ENCODE results near the gene LAMA3.

The LAMA3 gene

GRCh38 chr18:23763343-23763742 lies 74.1 kb downstream of the LAMA3 start:
- Histone ChIP-seq H3K9me3 (ENCODE audit: insufficient read depth, low read depth, low read length) (no peaks in the 10 kb centered on the region; the same call in 1 of the 2 replicates), H3K9ac (ENCODE audit: low read depth, low read length) (no peak overlapping the region), H3K27me3 (ENCODE audit: insufficient read depth, low read length) (no peaks in the 10 kb centered on the region)

DNA sequence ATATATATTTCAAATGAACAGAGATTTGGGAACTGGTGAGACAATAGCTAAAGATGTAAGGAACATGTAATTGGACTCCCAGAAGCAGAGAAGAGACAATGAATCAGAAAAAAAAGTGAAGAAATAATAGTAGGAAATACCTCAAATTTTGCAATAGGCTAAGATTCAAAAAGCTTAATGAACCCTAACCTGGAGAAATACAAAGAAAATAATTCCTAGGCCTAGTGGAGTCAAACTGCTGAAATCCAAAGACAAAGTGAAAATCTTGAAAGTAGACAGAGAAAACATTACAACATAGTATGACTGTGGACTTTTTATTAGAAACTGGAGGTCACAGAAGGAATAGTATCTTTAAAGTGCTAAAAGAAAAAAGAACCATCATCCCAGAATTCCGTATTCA lies 76.7 kb downstream of the LAMA3 start:
- H3K27ac ChIP-seq (ENCODE audit: low read length): no peak overlapping the region
- H3K36me3 ChIP-seq (ENCODE audit: insufficient read depth, low read depth, low read length): no peaks in the 10 kb centered on the region
- H3K4me3 ChIP-seq (ENCODE audit: low read length): no peak overlapping the region
- H3K9ac ChIP-seq (ENCODE audit: low read depth, low read length): no peak overlapping the region
- H3K4me1 ChIP-seq (ENCODE audit: insufficient read depth, low read length): no peaks in the 10 kb centered on the region
- no peaks in the 10 kb centered on the region; the same call in 1 of the 2 replicates for H3K9me3 ChIP-seq (ENCODE audit: insufficient read depth, low read depth, low read length)
- no peaks in the 10 kb centered on the region for H3K27me3 ChIP-seq (ENCODE audit: insufficient read depth, low read length)

More at GRCh38 chr18:23763343-23763742, 74.1 kb downstream of the LAMA3 start:
- no peaks in the 10 kb centered on the region for H3K36me3 ChIP-seq (ENCODE audit: insufficient read depth, low read depth, low read length)
- H3K4me1 ChIP-seq (ENCODE audit: insufficient read depth, low read length): no peaks in the 10 kb centered on the region
- no peak overlapping the region for H3K27ac ChIP-seq (ENCODE audit: low read length)
- H3K4me3 ChIP-seq (ENCODE audit: low read length): no peak overlapping the region

DNA sequence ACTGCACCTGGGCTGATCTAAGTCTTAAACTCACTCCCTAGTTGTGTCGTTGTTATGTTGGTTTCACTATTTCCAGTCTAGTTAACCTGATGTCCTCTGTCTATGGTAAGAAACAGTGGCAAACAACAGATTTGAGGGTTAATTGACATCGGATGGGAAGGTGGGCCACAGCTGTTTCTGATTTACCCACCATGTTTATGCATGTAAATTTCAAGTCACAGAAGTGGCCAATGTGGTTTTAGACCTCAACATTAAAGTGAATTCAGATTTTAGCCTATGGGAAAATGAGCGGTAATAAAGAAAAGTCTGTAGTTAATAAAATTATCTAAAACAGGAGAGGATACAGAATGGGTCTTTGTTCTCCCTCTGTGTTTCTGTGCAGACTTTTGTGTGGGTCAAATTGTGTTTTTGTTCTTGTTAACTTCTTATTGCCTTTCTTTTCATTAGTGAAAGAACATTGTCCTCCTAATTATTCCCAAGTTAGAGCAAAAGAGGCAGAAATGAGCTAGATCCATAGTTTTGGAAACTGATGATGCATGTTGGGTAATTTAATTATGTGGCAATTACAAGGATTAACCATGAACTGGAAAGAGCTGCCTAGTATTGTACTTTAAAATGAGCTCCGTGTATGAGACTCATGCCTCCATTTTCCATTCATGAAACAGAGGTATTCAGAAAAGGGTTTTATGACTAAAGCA lies 83.2 kb downstream of the LAMA3 start:
- H3K27me3 ChIP-seq (ENCODE audit: insufficient read depth, low read length): no peaks in the 10 kb centered on the region
- H3K4me1 ChIP-seq (ENCODE audit: insufficient read depth, low read length): no peaks in the 10 kb centered on the region
- no peak overlapping the region for H3K4me3 ChIP-seq (ENCODE audit: low read length)

DNA sequence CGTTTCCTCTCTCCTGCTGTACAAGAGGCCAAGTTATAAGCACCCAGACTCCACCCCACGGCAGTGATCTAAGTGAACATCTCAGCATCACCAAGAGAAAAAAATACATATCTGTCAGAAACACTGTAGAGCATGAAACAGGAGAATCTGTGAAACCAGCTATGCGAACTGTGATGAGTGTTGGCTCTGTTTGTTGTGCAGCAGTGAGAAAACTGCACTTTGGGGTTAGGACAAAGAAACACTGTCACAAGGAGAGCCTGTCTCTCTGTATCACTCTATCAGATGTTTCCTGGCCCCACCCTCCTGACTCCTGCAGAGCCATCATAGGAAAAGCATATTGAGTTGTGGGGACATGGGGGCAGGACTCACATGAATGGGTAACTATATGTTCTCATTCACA lies 87.1 kb downstream of the LAMA3 start:
- Histone ChIP-seq H3K36me3 (ENCODE audit: insufficient read depth, low read depth, low read length) (no peaks in the 10 kb centered on the region), H3K9ac (ENCODE audit: low read depth, low read length) (no peak overlapping the region), H3K4me3 (ENCODE audit: low read length) (no peak overlapping the region), H3K9me3 (ENCODE audit: insufficient read depth, low read depth, low read length) (no peaks in the 10 kb centered on the region), H3K27me3 (ENCODE audit: insufficient read depth, low read length) (no peaks in the 10 kb centered on the region), H3K27ac (ENCODE audit: low read length) (no peak overlapping the region), H3K4me1 (ENCODE audit: insufficient read depth, low read length) (no peaks in the 10 kb centered on the region; the same call in 1 of the 2 replicates)

More for the DNA sequence above, 83.2 kb downstream of the LAMA3 start:
- Histone ChIP-seq H3K36me3 (ENCODE audit: insufficient read depth, low read depth, low read length) (no peaks in the 10 kb centered on the region), H3K9ac (ENCODE audit: low read depth, low read length) (no peak overlapping the region), H3K27ac (ENCODE audit: low read length) (no peak overlapping the region), H3K9me3 (ENCODE audit: insufficient read depth, low read depth, low read length) (no peaks in the 10 kb centered on the region; the same call in 1 of the 2 replicates)

GRCh38 chr18:23778828-23779227 lies 89.6 kb downstream of the LAMA3 start:
- no peaks in the 10 kb centered on the region for H3K27me3 ChIP-seq (ENCODE audit: insufficient read depth, low read length)
- no peak overlapping the region for H3K9ac ChIP-seq (ENCODE audit: low read depth, low read length)
- H3K27ac ChIP-seq (ENCODE audit: low read length): no peak overlapping the region
- H3K4me1 ChIP-seq (ENCODE audit: insufficient read depth, low read length): no peaks in the 10 kb centered on the region; the same call in 1 of the 2 replicates
- H3K4me3 ChIP-seq (ENCODE audit: low read length): no peak overlapping the region
- H3K9me3 ChIP-seq (ENCODE audit: insufficient read depth, low read depth, low read length): no peaks in the 10 kb centered on the region
- no peaks in the 10 kb centered on the region for H3K36me3 ChIP-seq (ENCODE audit: insufficient read depth, low read depth, low read length)

- H3K4me1 ChIP-seq (ENCODE audit: insufficient read depth, low read length): no peaks in the 10 kb centered on the region; the same call in 1 of the 2 replicates
- H3K27ac ChIP-seq (ENCODE audit: low read length): no peak overlapping the region
- no peaks in the 10 kb centered on the region for H3K36me3 ChIP-seq (ENCODE audit: insufficient read depth, low read depth, low read length)
These were observed 90.5 kb downstream of the LAMA3 start for GRCh38 chr18:23779696-23780303.

GRCh38 chr18:23784832-23785245 lies 95.6 kb downstream of the LAMA3 start:
- no peak overlapping the region for H3K27ac ChIP-seq (ENCODE audit: low read length)
- H3K27me3 ChIP-seq (ENCODE audit: insufficient read depth, low read length): no peaks in the 10 kb centered on the region
- H3K4me1 ChIP-seq (ENCODE audit: insufficient read depth, low read length): peaks cover 8% of the 10 kb centered on the region
- no peak overlapping the region for H3K9ac ChIP-seq (ENCODE audit: low read depth, low read length)
- no peak overlapping the region for H3K4me3 ChIP-seq (ENCODE audit: low read length)
- no peaks in the 10 kb centered on the region for H3K36me3 ChIP-seq (ENCODE audit: insufficient read depth, low read depth, low read length)
- no peaks in the 10 kb centered on the region for H3K9me3 ChIP-seq (ENCODE audit: insufficient read depth, low read depth, low read length)

More at GRCh38 chr18:23779696-23780303, 90.5 kb downstream of the LAMA3 start:
- Histone ChIP-seq H3K4me3 (ENCODE audit: low read length) (no peak overlapping the region), H3K27me3 (ENCODE audit: insufficient read depth, low read length) (no peaks in the 10 kb centered on the region), H3K9me3 (ENCODE audit: insufficient read depth, low read depth, low read length) (no peaks in the 10 kb centered on the region), H3K9ac (ENCODE audit: low read depth, low read length) (no peak overlapping the region)

- no peaks in the 10 kb centered on the region for H3K4me1 ChIP-seq (ENCODE audit: insufficient read depth, low read length)
These were observed 103.8 kb downstream of the LAMA3 start for GRCh38 chr18:23793051-23793450.

GRCh38 chr18:23793985-23794867 lies 105.0 kb downstream of the LAMA3 start:
- Histone ChIP-seq H3K4me1 (ENCODE audit: insufficient read depth, low read length) (no peaks in the 10 kb centered on the region), H3K9me3 (ENCODE audit: insufficient read depth, low read depth, low read length) (no peaks in the 10 kb centered on the region), H3K27ac (ENCODE audit: low read length) (no peak overlapping the region)

More at GRCh38 chr18:23793051-23793450, 103.8 kb downstream of the LAMA3 start:
- Histone ChIP-seq H3K27ac (ENCODE audit: low read length) (no peak overlapping the region), H3K27me3 (ENCODE audit: insufficient read depth, low read length) (no peaks in the 10 kb centered on the region), H3K9me3 (ENCODE audit: insufficient read depth, low read depth, low read length) (no peaks in the 10 kb centered on the region), H3K9ac (ENCODE audit: low read depth, low read length) (no peak overlapping the region), H3K36me3 (ENCODE audit: insufficient read depth, low read depth, low read length) (no peaks in the 10 kb centered on the region), H3K4me3 (ENCODE audit: low read length) (no peak overlapping the region)

GRCh38 chr18:23798249-23798648 lies 109.0 kb downstream of the LAMA3 start:
- Histone ChIP-seq H3K36me3 (ENCODE audit: insufficient read depth, low read depth, low read length) (no peaks in the 10 kb centered on the region), H3K9me3 (ENCODE audit: insufficient read depth, low read depth, low read length) (no peaks in the 10 kb centered on the region), H3K27ac (ENCODE audit: low read length) (no peak overlapping the region), H3K4me3 (ENCODE audit: low read length) (no peak overlapping the region), H3K4me1 (ENCODE audit: insufficient read depth, low read length) (no peaks in the 10 kb centered on the region), H3K9ac (ENCODE audit: low read depth, low read length) (no peak overlapping the region), H3K27me3 (ENCODE audit: insufficient read depth, low read length) (no peaks in the 10 kb centered on the region)

More at GRCh38 chr18:23793985-23794867, 105.0 kb downstream of the LAMA3 start:
- Histone ChIP-seq H3K4me3 (ENCODE audit: low read length) (no peak overlapping the region), H3K9ac (ENCODE audit: low read depth, low read length) (no peak overlapping the region), H3K36me3 (ENCODE audit: insufficient read depth, low read depth, low read length) (no peaks in the 10 kb centered on the region), H3K27me3 (ENCODE audit: insufficient read depth, low read length) (no peaks in the 10 kb centered on the region)

DNA sequence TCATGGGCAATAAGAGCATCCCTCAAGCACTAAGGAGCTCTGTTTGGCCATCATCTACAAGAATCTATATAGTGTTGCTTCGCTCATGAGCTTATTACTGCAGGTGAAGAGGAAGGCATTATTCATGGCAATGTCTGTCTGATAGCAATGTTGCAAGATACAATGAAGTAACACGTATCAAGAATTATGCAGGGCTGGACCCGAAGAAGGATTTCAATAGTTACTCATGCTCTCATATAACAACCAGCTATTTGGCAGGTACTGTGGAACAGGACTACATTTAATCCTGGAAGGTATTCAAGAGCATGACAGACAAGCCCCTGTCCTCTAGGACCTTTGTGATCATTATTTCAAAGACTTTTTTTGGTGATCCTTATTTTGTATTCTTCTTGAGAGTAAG lies 109.6 kb downstream of the LAMA3 start:
- Histone ChIP-seq H3K9me3 (ENCODE audit: insufficient read depth, low read depth, low read length) (no peaks in the 10 kb centered on the region), H3K36me3 (ENCODE audit: insufficient read depth, low read depth, low read length) (no peaks in the 10 kb centered on the region), H3K4me1 (ENCODE audit: insufficient read depth, low read length) (no peaks in the 10 kb centered on the region), H3K9ac (ENCODE audit: low read depth, low read length) (no peak overlapping the region), H3K4me3 (ENCODE audit: low read length) (no peak overlapping the region), H3K27ac (ENCODE audit: low read length) (no peak overlapping the region), H3K27me3 (ENCODE audit: insufficient read depth, low read length) (no peaks in the 10 kb centered on the region)

Data from iPS-20b (cell line).